PFSK-1 (cell line): ENCODE measurements around the gene PDZD2.

Experiments used
- POLR2AphosphoS5 ChIP-seq: IDR thresholded peaks from 2 replicates; pipeline ENCODE4 v1.6.1; 2012; ENCODE audit warnings: low read depth, mild to moderate bottlenecking, control low read depth, low read length, moderate library complexity
- REST ChIP-seq, 2 experiments: IDR thresholded peaks; 2 replicates each; pipeline versions ENCODE4 v1.6.1 to v1.8.0; 2011 to 2012; ENCODE audit warnings: low read depth in 2 of 2, low read length in 2 of 2, control low read depth in 1 of 2, inconsistent platforms in 1 of 2, mild to moderate bottlenecking in 1 of 2, moderate library complexity in 1 of 2; ENCODE audit not compliant: insufficient read depth in 1 of 2
- SIN3A ChIP-seq: IDR thresholded peaks from 2 replicates; pipeline ENCODE4 v1.6.1; 2012; ENCODE audit warnings: mild to moderate bottlenecking, low read length, moderate library complexity, borderline replicate concordance; ENCODE audit not compliant: insufficient read depth

- TF ChIP-seq POLR2AphosphoS5 (no peak), SIN3A (peak; percentile 68; the same call in 1 of the 2 replicates), REST (IDR thresholded peaks at IDR 0.05; ENCODE audit: insufficient read depth in 1 of 2, low read depth in 2 of 2, low read length in 2 of 2) (no peak)
These were observed 24.5 kb upstream of the PDZD2 start for GRCh38 chr5:31614151-31615020.
